GM23248 (cell line): ENCODE results near the gene PSG3. TPM values are rescaled to one million over a fixed set of nuclear protein-coding genes. Genes with fewer than 3 reads are reported as not detected.
"Not testable (repeated sequence)": the region's sequence is repeated elsewhere in the genome, so short reads cannot be mapped to it uniquely, and the experiment has no call there.

ENCODE experiments used
- DNase-seq: peaks from one replicate; pipeline ENCODE4 v3.0.0-alpha.2; 2015
- H2AFZ ChIP-seq: fragments of 200-600 bp; sonication (generic); 2 replicates; pipeline ENCODE4 v1.6.1; 2016; ENCODE audit warnings: antibody characterized with exemption
- H3F3A ChIP-seq: fragments of 200-600 bp; sonication (generic); 2 replicates; pipeline ENCODE4 v1.6.1; 2016; ENCODE audit warnings: mild to moderate bottlenecking, antibody characterized with exemption, mixed run types; ENCODE audit not compliant: insufficient read depth
- H3K27ac ChIP-seq: fragments of 200-600 bp; sonication (generic); 2 replicates; pipeline ENCODE4 v1.5.1; 2016; ENCODE audit warnings: mild to moderate bottlenecking
- H3K27me3 ChIP-seq: fragments of 200-600 bp; sonication (generic); replicated peaks from 2 replicates; pipeline ENCODE4 v1.6.1; 2016; ENCODE audit warnings: mild to moderate bottlenecking; ENCODE audit not compliant: insufficient read depth
- H3K36me3 ChIP-seq: fragments of 200-600 bp; sonication (generic); 2 replicates; pipeline ENCODE4 v1.6.1; 2016; ENCODE audit warnings: low read depth, mild to moderate bottlenecking
- H3K4me1 ChIP-seq: fragments of 200-600 bp; sonication (generic); 2 replicates; pipeline ENCODE4 v1.6.1; 2016; ENCODE audit warnings: mild to moderate bottlenecking; ENCODE audit not compliant: insufficient read depth
- H3K4me2 ChIP-seq: fragments of 200-600 bp; sonication (generic); one replicate; pipeline ENCODE4 v1.6.1; 2016; ENCODE audit warnings: mild to moderate bottlenecking; ENCODE audit not compliant: unreplicated experiment
- H3K4me3 ChIP-seq: fragments of 200-600 bp; sonication (generic); 2 replicates; pipeline ENCODE4 v1.5.1; 2016; ENCODE audit warnings: mild to moderate bottlenecking
- H3K79me2 ChIP-seq: fragments of 200-600 bp; sonication (generic); 2 replicates; pipeline ENCODE4 v1.6.1; 2016; ENCODE audit warnings: mild to moderate bottlenecking; ENCODE audit not compliant: insufficient read depth
- H3K9ac ChIP-seq: fragments of 200-600 bp; sonication (generic); 2 replicates; pipeline ENCODE4 v1.6.1; 2016; ENCODE audit warnings: mild to moderate bottlenecking
- H3K9me2 ChIP-seq: fragments of 200-600 bp; sonication (generic); 2 replicates; pipeline ENCODE4 v1.6.1; 2016; ENCODE audit warnings: mixed run types, mild to moderate bottlenecking, moderate library complexity; ENCODE audit not compliant: insufficient read depth
- H3K9me3 ChIP-seq: fragments of 200-600 bp; sonication (generic); one replicate; pipeline ENCODE4 v1.6.1; 2017; ENCODE audit warnings: low read depth
- H4K20me1 ChIP-seq: fragments of 200-600 bp; sonication (generic); 2 replicates; pipeline ENCODE4 v1.6.0; 2016; ENCODE audit not compliant: insufficient read depth
- WGBS, 2 experiments: methylation state at CpG; one replicate each; pipeline ENCODE4 v1.1.6; 2015 to 2017; ENCODE audit warnings: low lambda C conversion rate in 2 of 2, low coverage in 1 of 2; ENCODE audit errors: missing lambda C conversion rate in 2 of 2; 5-methylcytosine and 5-hydroxymethylcytosine counted together
- in situ Hi-C: fragments of 300-500 bp; cut with MboI; formaldehyde crosslinking; loops from 2 replicates; pipeline ENCODE4 v1.15.0; 2020
- polyA plus RNA-seq: library from polyadenylated mRNA; unstranded; fragments of >200 nt; fragmentation: Nextera tagmentation; extraction: Ambion mirVana; gene quantifications from 2 replicates; pipeline ENCODE4 v1.2.1, GENCODE V29; 2016
- total RNA-seq: library from RNA; depleted of rRNA; stranded (reverse); fragments of >200 nt; shearing (Covaris generic); gene quantifications from 2 replicates; pipeline ENCODE4 v1.2.3, GENCODE V29; 2014

The PSG3 gene
- total and polyA plus RNA-seq, 2 experiments from 2014 or later, result 0.10 TPM; not detected in 1

DNA sequence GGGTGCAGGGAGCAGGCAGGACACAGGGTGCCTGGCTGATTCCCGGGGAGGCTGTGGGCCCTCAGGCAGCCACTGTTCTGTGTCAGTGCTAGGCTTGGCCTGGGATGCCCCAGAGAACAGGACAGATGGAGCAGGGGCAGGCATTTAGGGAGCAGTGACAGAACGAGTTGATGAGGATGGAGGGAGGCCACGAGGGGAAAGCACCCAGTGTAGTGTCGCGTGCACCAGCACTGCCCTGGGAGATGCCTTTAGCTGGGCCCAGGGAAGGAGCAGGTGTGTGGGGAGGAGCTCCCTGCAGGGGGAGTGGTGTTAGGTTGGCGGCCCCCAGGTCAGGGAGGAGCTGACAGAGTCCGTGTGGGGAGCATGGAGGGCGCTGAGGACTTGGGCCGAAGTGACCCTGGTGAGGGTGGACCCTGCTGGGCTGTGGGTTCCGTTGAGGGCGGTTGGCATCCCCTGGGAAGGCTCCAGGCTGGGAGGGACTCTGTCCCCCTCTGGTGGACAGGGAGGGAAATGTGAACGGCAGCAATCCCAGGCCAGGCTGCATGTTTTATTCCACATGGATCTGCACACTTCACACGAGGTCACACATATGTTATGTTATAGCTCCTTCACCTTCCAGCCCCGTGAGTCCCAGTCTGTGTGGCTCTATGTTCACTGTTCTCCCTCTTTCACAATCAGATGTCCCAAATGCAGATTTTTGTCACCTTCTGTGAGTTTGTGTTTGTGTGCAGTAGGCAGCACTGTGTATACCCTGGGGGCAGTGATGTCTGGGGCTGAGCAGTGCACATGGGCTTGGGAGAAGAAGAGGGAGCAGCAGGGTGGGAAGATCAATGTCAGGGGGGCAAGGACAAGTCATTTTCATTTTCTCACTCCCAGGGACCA, 1.7 kb upstream of the PSG3 start:
- not testable (repeated sequence) for H4K20me1 ChIP-seq, H2AFZ ChIP-seq, H3K4me2 ChIP-seq, H3K4me3 ChIP-seq, H3K79me2 ChIP-seq, H3K27ac ChIP-seq, H3K27me3 ChIP-seq, H3K36me3 ChIP-seq, H3K9ac ChIP-seq, H3K9me2 ChIP-seq, H3K9me3 ChIP-seq
- in situ Hi-C loops, result loop anchor here (10.0 kb wide), 1 partner anchor 47 kb away; no protein-coding TSS in a partner anchor
- peak; percentile 36 for DNase-seq
- peaks cover 11% of the 10 kb centered on the region for H3K4me1 ChIP-seq
- peaks cover 11% of the 10 kb centered on the region; the same call in 1 of the 2 replicates for H3F3A ChIP-seq
- 12 to 13% methylated on average over 13 to 14 of the region's 14 CpGs for WGBS, 2 experiments

DNA sequence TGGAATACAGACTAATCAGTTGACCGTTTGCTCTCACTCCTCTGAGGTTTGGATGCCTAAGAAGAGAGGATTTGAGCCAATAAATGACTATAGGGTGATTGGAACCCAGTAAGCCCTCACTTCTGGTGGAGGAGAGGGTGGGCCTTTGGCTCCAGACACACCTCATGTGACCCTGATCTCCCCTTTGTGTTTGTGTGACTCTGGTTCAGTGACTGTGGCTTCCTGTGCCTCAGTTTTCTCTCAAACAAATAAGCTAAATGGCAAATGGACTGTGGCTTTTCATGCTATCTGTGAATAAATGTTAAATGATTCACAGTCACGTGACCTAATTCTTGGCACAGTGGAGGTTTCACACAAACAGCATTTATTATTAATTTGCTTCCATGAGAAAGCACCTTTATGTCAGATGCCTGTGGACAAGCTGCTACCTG, 2.7 kb downstream of the PSG3 start:
- in situ Hi-C loops, result not testable (repeated sequence)
- peak; percentile 53 for DNase-seq
- peak overlapping the region; percentile 95 for H3K27ac ChIP-seq

DNA sequence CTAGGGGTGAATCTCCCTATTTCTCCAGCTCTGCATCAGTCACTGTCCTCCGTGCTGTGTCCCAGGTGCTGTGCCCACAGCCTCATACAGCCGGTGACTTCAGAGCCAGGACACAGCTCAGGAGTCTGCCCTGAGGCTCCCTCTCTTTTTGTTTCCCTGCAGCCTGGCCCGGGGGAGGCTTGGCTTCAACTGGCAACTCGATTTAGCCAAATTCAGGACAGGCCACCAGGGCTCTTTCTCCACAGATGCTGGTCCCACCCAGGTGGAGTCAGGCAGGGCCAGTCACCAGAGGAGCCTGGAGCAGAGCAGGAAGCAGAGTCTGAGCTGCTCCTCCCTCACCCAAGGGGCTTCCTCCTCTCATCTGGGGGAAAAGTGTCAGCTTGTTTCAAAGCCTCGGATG, 11.9 kb downstream of the PSG3 start:
- H2AFZ ChIP-seq, H3K4me2 ChIP-seq, H3K36me3 ChIP-seq, H3K9me3 ChIP-seq, H3K4me1 ChIP-seq, H3K9me2 ChIP-seq, H4K20me1 ChIP-seq, H3K79me2 ChIP-seq, H3K27ac ChIP-seq, DNase-seq, H3K4me3 ChIP-seq, in situ Hi-C loops, H3K9ac ChIP-seq, H3F3A ChIP-seq: not testable (repeated sequence)
- WGBS, 2 experiments, result 23 to 28% methylated on average over 4 to 5 of the region's 5 CpGs
- H3K27me3 ChIP-seq, result peaks cover 32% of the 10 kb centered on the region

More for the DNA sequence above, 2.7 kb downstream of the PSG3 start:
- 2 to 10% methylated on average over 2 of the region's 2 CpGs for WGBS, 2 experiments
- H3K9ac ChIP-seq, H3K9me3 ChIP-seq, H4K20me1 ChIP-seq, H3K4me3 ChIP-seq, H3K36me3 ChIP-seq, H3K27me3 ChIP-seq, H3K9me2 ChIP-seq, H3K79me2 ChIP-seq: not testable (repeated sequence)
- H2AFZ ChIP-seq, result peak overlapping the region; percentile 34; the same call in 1 of the 2 replicates
- peaks cover 38% of the 10 kb centered on the region for H3F3A ChIP-seq
- H3K4me2 ChIP-seq, result peak overlapping the region; percentile 17
- peaks cover 32% of the 10 kb centered on the region for H3K4me1 ChIP-seq

- DNase-seq, H3K9me3 ChIP-seq, H4K20me1 ChIP-seq, H3K36me3 ChIP-seq, in situ Hi-C loops, H2AFZ ChIP-seq, H3K27ac ChIP-seq, H3K4me2 ChIP-seq, H3K9ac ChIP-seq, H3K79me2 ChIP-seq, H3K4me1 ChIP-seq, H3K9me2 ChIP-seq, H3F3A ChIP-seq, H3K4me3 ChIP-seq: not testable (repeated sequence)
- peaks cover 28% of the 10 kb centered on the region for H3K27me3 ChIP-seq
- WGBS, 2 experiments, result 30 to 41% methylated on average over 1 of the region's 1 CpG
Observed at GRCh38 chr19:42714000-42714399, 26.3 kb downstream of the PSG3 start.

DNA sequence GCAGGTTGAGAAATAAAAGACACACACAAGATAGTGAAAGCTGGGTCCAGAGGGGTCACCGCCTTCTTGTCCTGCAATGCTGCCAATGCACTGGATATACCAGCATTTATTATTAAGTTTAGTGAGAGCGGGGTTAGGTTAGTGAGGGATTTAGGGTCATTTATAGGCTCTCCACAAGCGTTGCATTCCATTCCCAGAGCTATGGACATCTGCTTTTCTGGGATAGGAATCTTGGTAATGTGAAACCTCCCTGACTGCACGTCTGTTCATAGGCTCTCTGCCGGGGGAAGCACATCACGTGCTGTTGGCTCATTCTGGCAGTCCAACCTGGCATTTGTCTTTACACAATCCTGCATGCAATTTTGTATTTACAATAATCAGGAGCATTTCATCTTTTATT, 27.5 kb downstream of the PSG3 start:
- H2AFZ ChIP-seq, H3K27ac ChIP-seq, H3F3A ChIP-seq, H3K36me3 ChIP-seq, H4K20me1 ChIP-seq, H3K4me3 ChIP-seq, H3K4me1 ChIP-seq, H3K9ac ChIP-seq, H3K79me2 ChIP-seq, DNase-seq, in situ Hi-C loops, H3K4me2 ChIP-seq, H3K9me2 ChIP-seq, H3K9me3 ChIP-seq: not testable (repeated sequence)
- 36 to 46% methylated on average over 6 of the region's 6 CpGs for WGBS, 2 experiments
- H3K27me3 ChIP-seq, result peaks cover 39% of the 10 kb centered on the region

GRCh38 chr19:42710986-42711385, 29.3 kb downstream of the PSG3 start:
- 58 to 73% methylated on average over 1 of the region's 1 CpG for WGBS, 2 experiments
- in situ Hi-C loops, result not testable (repeated sequence)

More at GRCh38 chr19:42710986-42711385, 29.3 kb downstream of the PSG3 start:
- not testable (repeated sequence) for H2AFZ ChIP-seq, H3K4me2 ChIP-seq, H4K20me1 ChIP-seq, H3K4me3 ChIP-seq, H3K36me3 ChIP-seq, H3K9ac ChIP-seq, DNase-seq, H3K79me2 ChIP-seq, H3K9me2 ChIP-seq, H3K4me1 ChIP-seq, H3K9me3 ChIP-seq, H3K27ac ChIP-seq, H3F3A ChIP-seq
- H3K27me3 ChIP-seq, result peaks cover 45% of the 10 kb centered on the region
